GM13976 (cell line): Measurements from ENCODE around the gene HRH2.

Source experiments
- DNase-seq: peaks from one replicate; pipeline ENCODE4 v3.0.0; 2012; ENCODE audit warnings: low spot score
- CTCF ChIP-seq: IDR thresholded peaks from 2 replicates; pipeline ENCODE4 v1.5.1; 2012; ENCODE audit warnings: borderline replicate concordance, mild to moderate bottlenecking; ENCODE audit not compliant: insufficient read depth; ENCODE audit errors: extremely low read depth, missing control alignments, control extremely low read depth
- in situ Hi-C: fragments of 300-500 bp; cut with MboI; formaldehyde crosslinking; loops from one replicate; pipeline ENCODE4 v1.12.0; 2022; ENCODE audit warnings: low sequenced_read_pairs, mixed read lengths, inconsistent platforms; ENCODE audit not compliant: unreplicated experiment

Gene HRH2

GRCh38 chr5:175746851-175747250 is 89.0 kb downstream of the HRH2 start:
- no peak for TF ChIP-seq CTCF
- in situ Hi-C loops, result no loop called here
- no peak for DNase-seq

GRCh38 chr5:175747539-175748060 is 89.7 kb downstream of the HRH2 start:
- TF ChIP-seq CTCF, result no peak

GRCh38 chr5:175748650-175749049 is 90.8 kb downstream of the HRH2 start:
- TF ChIP-seq CTCF, result no peak
- in situ Hi-C loops, result no loop called here
- DNase-seq, result no peak

More at GRCh38 chr5:175747539-175748060, 89.7 kb downstream of the HRH2 start:
- DNase-seq, result no peak
- in situ Hi-C loops, result no loop called here

GRCh38 chr5:175749591-175749990 is 91.7 kb downstream of the HRH2 start:
- no peak for DNase-seq
- in situ Hi-C loops, result no loop called here
- TF ChIP-seq CTCF, result no peak

- in situ Hi-C loops, result no loop called here
- DNase-seq, result no peak
- TF ChIP-seq CTCF, result no peak
These were observed 92.7 kb downstream of the HRH2 start for GRCh38 chr5:175750511-175750931.

- in situ Hi-C loops, result no loop called here
- no peak for DNase-seq
- no peak for TF ChIP-seq CTCF
These were observed 93.5 kb downstream of the HRH2 start for GRCh38 chr5:175751369-175751768.
